IMR-90 (cell line): ENCODE measurements around the gene TRPM3.

Experiments
- BHLHE40 ChIP-seq: fragments of 150-350 bp; IDR thresholded peaks from 2 replicates; pipeline ENCODE4 v1.6.1; 2016; ENCODE audit warnings: mild to moderate bottlenecking, low read depth, low read length
- CEBPB ChIP-seq: IDR thresholded peaks from 2 replicates; pipeline ENCODE4 v1.6.1; 2012; ENCODE audit warnings: low read depth, low read length, improper control_type of control experiment
- MAFK ChIP-seq: IDR thresholded peaks from 2 replicates; pipeline ENCODE4 v1.6.1; 2012; ENCODE audit warnings: low read depth, low read length, improper control_type of control experiment
- MAZ ChIP-seq: IDR thresholded peaks from 2 replicates; pipeline ENCODE4 v1.6.1; 2012; ENCODE audit warnings: low read depth, mild to moderate bottlenecking, low read length, improper control_type of control experiment, moderate library complexity, borderline replicate concordance
- MXI1 ChIP-seq: IDR thresholded peaks from 2 replicates; pipeline ENCODE4 v1.6.1; 2012; ENCODE audit warnings: low read depth, mild to moderate bottlenecking, low read length, moderate library complexity, borderline replicate concordance
- POLR2A ChIP-seq: IDR thresholded peaks from 2 replicates; pipeline ENCODE4 v1.6.1; 2012; ENCODE audit warnings: mild to moderate bottlenecking, low read depth, low read length
- RAD21 ChIP-seq: IDR thresholded peaks from 2 replicates; pipeline ENCODE4 v1.6.1; 2012; ENCODE audit warnings: low read length, improper control_type of control experiment
- RCOR1 ChIP-seq: IDR thresholded peaks from 2 replicates; pipeline ENCODE4 v1.6.1; 2012; ENCODE audit warnings: mild to moderate bottlenecking, low read length, improper control_type of control experiment; ENCODE audit not compliant: insufficient replicate concordance
- USF2 ChIP-seq: fragments of 150-350 bp; IDR thresholded peaks from 2 replicates; pipeline ENCODE4 v1.6.1; 2017; ENCODE audit warnings: mild to moderate bottlenecking, antibody characterized with exemption, low read length, low read depth
- TF ChIP-seq, protein P1 (sequence below): conservative IDR thresholded peaks from 2 replicates; pipeline ENCODE4 v1.5.1; 2012; ENCODE audit warnings: mild to moderate bottlenecking, low read depth, low read length, improper control_type of control experiment

GRCh38 chr9:70964861-70965260 lies 156.6 kb downstream of the TRPM3 start:
- TF ChIP-seq, protein P1, sequence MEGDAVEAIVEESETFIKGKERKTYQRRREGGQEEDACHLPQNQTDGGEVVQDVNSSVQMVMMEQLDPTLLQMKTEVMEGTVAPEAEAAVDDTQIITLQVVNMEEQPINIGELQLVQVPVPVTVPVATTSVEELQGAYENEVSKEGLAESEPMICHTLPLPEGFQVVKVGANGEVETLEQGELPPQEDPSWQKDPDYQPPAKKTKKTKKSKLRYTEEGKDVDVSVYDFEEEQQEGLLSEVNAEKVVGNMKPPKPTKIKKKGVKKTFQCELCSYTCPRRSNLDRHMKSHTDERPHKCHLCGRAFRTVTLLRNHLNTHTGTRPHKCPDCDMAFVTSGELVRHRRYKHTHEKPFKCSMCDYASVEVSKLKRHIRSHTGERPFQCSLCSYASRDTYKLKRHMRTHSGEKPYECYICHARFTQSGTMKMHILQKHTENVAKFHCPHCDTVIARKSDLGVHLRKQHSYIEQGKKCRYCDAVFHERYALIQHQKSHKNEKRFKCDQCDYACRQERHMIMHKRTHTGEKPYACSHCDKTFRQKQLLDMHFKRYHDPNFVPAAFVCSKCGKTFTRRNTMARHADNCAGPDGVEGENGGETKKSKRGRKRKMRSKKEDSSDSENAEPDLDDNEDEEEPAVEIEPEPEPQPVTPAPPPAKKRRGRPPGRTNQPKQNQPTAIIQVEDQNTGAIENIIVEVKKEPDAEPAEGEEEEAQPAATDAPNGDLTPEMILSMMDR: no peak
- TF ChIP-seq POLR2A (no peak), CEBPB (no peak), RAD21 (no peak), USF2 (no peak), RCOR1 (no peak), MAFK (no peak), MXI1 (no peak), BHLHE40 (no peak), MAZ (no peak)
